ENCODE results near the gene STXBP5L. TPM values are rescaled to one million over a fixed set of nuclear protein-coding genes. Genes with fewer than 3 reads are reported as not detected.

Gene STXBP5L
- polyA plus RNA-seq, 1 of the 3 experiments (the other 2 are of a cell fraction) = 0.03 TPM

DNA sequence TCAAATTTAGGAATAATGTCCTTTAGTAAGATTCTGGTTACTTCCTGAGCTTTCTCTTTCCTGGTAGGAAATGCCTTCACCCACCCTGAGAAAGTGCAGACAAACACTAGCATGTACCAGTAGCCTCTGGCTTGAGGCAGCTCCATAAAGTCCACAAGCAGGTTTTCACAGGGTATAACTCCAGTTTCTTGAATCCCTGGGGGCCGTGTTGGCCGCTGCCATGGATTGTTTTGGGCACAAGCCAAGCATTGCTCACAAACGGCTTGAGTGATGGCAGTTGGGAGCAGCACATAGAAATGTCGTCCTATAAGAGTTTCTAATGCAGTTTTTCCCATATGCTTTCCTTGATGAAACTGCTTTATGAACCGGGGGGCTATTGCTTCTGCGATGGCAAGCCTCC lies 164.1 kb downstream of the STXBP5L start:
- H3K27me3 ChIP-seq (ENCODE audit: insufficient read depth) = no peaks in the 10 kb centered on the region
- WGBS (ENCODE audit: low lambda C conversion rate) = 21% methylated on average over 6 of the region's 6 CpGs
- no peak overlapping the region for H3K9ac ChIP-seq
- no peak overlapping the region for H3K4me3 ChIP-seq (ENCODE audit: low read depth in 2 of 2, low read length in 1 of 2)
- ChIA-PET POLR2A (no interaction called here), CTCF (interaction anchor here (0.7 to 1.3 kb wide), 2 partner anchors 12 to 27 kb away, joined by 3 to 5 read pairs; no protein-coding TSS in a partner anchor)
- H3K9me3 ChIP-seq = no peaks in the 10 kb centered on the region
- H3K79me2 ChIP-seq (ENCODE audit: insufficient read depth) = no peaks in the 10 kb centered on the region
- no peaks in the 10 kb centered on the region for H4K20me1 ChIP-seq (ENCODE audit: insufficient read depth)
- H3K4me2 ChIP-seq = no peak overlapping the region
- DNase-seq = no peak
- H3K27ac ChIP-seq (ENCODE audit: low read depth in 2 of 2, low read length in 1 of 2) = no peak overlapping the region
- no peaks in the 10 kb centered on the region for H3K36me3 ChIP-seq (replicated peaks in 1 of 2; ENCODE audit: control insufficient read depth in 1 of 2, insufficient read depth in 2 of 2, low read length in 1 of 2)
- no peaks in the 10 kb centered on the region for H3K9me2 ChIP-seq
- no peaks in the 10 kb centered on the region for H3F3A ChIP-seq (replicated peaks; ENCODE audit: insufficient read depth)
- H2AFZ ChIP-seq (ENCODE audit: low read depth) = no peak overlapping the region
- TF ChIP-seq POLR2AphosphoS5 (IDR thresholded peaks at IDR 0.05; ENCODE audit: low read depth, low read length) (no peak), YY1 (IDR thresholded peaks at IDR 0.05; ENCODE audit: low read depth) (no peak), NFIC (IDR thresholded peaks at IDR 0.05; ENCODE audit: borderline replicate concordance) (no peak), EZH2phosphoT487 (IDR thresholded peaks at IDR 0.05; ENCODE audit: borderline replicate concordance, low read depth) (no peak), SMC3 (IDR thresholded peaks at IDR 0.05; ENCODE audit: low read depth, low read length) (no peak), MXI1 (IDR thresholded peaks at IDR 0.05; ENCODE audit: low read depth, low read length) (no peak), EP300 (IDR thresholded peaks at IDR 0.05; ENCODE audit: borderline replicate concordance in 1 of 2, low read depth in 1 of 2, low read length in 1 of 2) (no peak), GATA2 (CRISPR knock-in tag; IDR thresholded peaks at IDR 0.05) (no peak)
- TF ChIP-seq, protein P1, sequence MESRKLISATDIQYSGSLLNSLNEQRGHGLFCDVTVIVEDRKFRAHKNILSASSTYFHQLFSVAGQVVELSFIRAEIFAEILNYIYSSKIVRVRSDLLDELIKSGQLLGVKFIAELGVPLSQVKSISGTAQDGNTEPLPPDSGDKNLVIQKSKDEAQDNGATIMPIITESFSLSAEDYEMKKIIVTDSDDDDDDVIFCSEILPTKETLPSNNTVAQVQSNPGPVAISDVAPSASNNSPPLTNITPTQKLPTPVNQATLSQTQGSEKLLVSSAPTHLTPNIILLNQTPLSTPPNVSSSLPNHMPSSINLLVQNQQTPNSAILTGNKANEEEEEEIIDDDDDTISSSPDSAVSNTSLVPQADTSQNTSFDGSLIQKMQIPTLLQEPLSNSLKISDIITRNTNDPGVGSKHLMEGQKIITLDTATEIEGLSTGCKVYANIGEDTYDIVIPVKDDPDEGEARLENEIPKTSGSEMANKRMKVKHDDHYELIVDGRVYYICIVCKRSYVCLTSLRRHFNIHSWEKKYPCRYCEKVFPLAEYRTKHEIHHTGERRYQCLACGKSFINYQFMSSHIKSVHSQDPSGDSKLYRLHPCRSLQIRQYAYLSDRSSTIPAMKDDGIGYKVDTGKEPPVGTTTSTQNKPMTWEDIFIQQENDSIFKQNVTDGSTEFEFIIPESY (IDR thresholded peaks at IDR 0.05; ENCODE audit: borderline replicate concordance, low read depth) = no peak
- TF ChIP-seq, protein P2, sequence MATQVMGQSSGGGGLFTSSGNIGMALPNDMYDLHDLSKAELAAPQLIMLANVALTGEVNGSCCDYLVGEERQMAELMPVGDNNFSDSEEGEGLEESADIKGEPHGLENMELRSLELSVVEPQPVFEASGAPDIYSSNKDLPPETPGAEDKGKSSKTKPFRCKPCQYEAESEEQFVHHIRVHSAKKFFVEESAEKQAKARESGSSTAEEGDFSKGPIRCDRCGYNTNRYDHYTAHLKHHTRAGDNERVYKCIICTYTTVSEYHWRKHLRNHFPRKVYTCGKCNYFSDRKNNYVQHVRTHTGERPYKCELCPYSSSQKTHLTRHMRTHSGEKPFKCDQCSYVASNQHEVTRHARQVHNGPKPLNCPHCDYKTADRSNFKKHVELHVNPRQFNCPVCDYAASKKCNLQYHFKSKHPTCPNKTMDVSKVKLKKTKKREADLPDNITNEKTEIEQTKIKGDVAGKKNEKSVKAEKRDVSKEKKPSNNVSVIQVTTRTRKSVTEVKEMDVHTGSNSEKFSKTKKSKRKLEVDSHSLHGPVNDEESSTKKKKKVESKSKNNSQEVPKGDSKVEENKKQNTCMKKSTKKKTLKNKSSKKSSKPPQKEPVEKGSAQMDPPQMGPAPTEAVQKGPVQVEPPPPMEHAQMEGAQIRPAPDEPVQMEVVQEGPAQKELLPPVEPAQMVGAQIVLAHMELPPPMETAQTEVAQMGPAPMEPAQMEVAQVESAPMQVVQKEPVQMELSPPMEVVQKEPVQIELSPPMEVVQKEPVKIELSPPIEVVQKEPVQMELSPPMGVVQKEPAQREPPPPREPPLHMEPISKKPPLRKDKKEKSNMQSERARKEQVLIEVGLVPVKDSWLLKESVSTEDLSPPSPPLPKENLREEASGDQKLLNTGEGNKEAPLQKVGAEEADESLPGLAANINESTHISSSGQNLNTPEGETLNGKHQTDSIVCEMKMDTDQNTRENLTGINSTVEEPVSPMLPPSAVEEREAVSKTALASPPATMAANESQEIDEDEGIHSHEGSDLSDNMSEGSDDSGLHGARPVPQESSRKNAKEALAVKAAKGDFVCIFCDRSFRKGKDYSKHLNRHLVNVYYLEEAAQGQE (IDR thresholded peaks at IDR 0.05; ENCODE audit: low read depth, low read length) = no peak
- no peaks in the 10 kb centered on the region; a peak in 1 of 4 replicates for H3K4me1 ChIP-seq (ENCODE audit: control insufficient read depth in 1 of 2, insufficient read depth in 2 of 2, low read depth in 1 of 2, low read length in 1 of 2)

DNA sequence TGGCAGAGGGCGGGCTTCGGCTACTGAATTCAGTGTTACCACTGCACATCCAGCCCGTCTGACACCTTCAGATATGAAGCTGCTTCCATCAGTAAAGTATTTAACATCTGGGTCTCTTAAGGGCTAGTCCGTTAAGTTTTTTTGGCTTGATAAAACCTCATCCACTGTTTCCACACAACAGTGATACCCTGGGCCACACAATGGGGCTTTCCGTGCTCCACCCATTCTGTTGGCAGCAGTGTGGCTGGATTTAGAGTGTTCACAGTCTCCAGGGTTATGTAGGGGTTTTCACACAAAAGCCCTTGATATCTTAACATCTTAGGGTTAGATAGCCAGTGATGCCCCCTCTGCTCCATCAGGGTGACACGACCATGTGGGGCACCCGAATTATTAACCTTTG lies 165.0 kb downstream of the STXBP5L start:
- H3K9ac ChIP-seq = no peak overlapping the region
- CTCF ChIA-PET = interaction anchor here (1.3 kb wide), 1 partner anchor 13 kb away, joined by 5 read pairs; no protein-coding TSS in a partner anchor
- 46% methylated on average over 7 of the region's 7 CpGs for WGBS (ENCODE audit: low lambda C conversion rate)
- DNase-seq = no peak
- no peak overlapping the region for H3K4me2 ChIP-seq
- H3K27me3 ChIP-seq (ENCODE audit: insufficient read depth) = no peaks in the 10 kb centered on the region
- no peak overlapping the region for H3K4me3 ChIP-seq (ENCODE audit: low read depth in 2 of 2, low read length in 1 of 2)
- POLR2A ChIA-PET = no interaction called here
- no peaks in the 10 kb centered on the region for H3K9me3 ChIP-seq
- H3K9me2 ChIP-seq = no peaks in the 10 kb centered on the region
- H3K79me2 ChIP-seq (ENCODE audit: insufficient read depth) = no peaks in the 10 kb centered on the region
- TF ChIP-seq SIN3A (IDR thresholded peaks at IDR 0.05; ENCODE audit: borderline replicate concordance, low read depth, low read length) (no peak), EZH2phosphoT487 (IDR thresholded peaks at IDR 0.05; ENCODE audit: borderline replicate concordance, low read depth) (no peak), YY1 (IDR thresholded peaks at IDR 0.05; ENCODE audit: low read depth) (no peak), ELF1 (IDR thresholded peaks at IDR 0.05) (no peak), GABPA (IDR thresholded peaks at IDR 0.05; ENCODE audit: low read depth) (no peak), TCF12 (IDR thresholded peaks at IDR 0.05) (no peak), FOXJ3 (CRISPR knock-in tag; IDR thresholded peaks at IDR 0.05) (no peak), TEAD4 (IDR thresholded peaks at IDR 0.05; ENCODE audit: borderline replicate concordance, insufficient read depth) (no peak), FOSL2 (IDR thresholded peaks at IDR 0.05; ENCODE audit: borderline replicate concordance, low read depth) (no peak), MXI1 (IDR thresholded peaks at IDR 0.05; ENCODE audit: low read depth, low read length) (no peak), RAD21 (IDR thresholded peaks at IDR 0.05; ENCODE audit: low read length) (no peak), SMC3 (IDR thresholded peaks at IDR 0.05; ENCODE audit: low read depth, low read length) (no peak)
- TF ChIP-seq, protein P3, sequence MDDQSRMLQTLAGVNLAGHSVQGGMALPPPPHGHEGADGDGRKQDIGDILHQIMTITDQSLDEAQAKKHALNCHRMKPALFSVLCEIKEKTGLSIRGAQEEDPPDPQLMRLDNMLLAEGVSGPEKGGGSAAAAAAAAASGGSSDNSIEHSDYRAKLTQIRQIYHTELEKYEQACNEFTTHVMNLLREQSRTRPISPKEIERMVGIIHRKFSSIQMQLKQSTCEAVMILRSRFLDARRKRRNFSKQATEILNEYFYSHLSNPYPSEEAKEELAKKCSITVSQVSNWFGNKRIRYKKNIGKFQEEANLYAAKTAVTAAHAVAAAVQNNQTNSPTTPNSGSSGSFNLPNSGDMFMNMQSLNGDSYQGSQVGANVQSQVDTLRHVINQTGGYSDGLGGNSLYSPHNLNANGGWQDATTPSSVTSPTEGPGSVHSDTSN (IDR thresholded peaks at IDR 0.05) = no peak
- H3F3A ChIP-seq (replicated peaks; ENCODE audit: insufficient read depth) = no peaks in the 10 kb centered on the region
- no peak overlapping the region for H3K27ac ChIP-seq (ENCODE audit: low read depth in 2 of 2, low read length in 1 of 2)
- H3K4me1 ChIP-seq (ENCODE audit: control insufficient read depth in 1 of 2, insufficient read depth in 2 of 2, low read depth in 1 of 2, low read length in 1 of 2) = no peaks in the 10 kb centered on the region; a peak in 1 of 4 replicates
- H4K20me1 ChIP-seq (ENCODE audit: insufficient read depth) = no peaks in the 10 kb centered on the region
- no peak overlapping the region for H2AFZ ChIP-seq (ENCODE audit: low read depth)
- H3K36me3 ChIP-seq (replicated peaks in 1 of 2; ENCODE audit: control insufficient read depth in 1 of 2, insufficient read depth in 2 of 2, low read length in 1 of 2) = no peaks in the 10 kb centered on the region
